Peyer's patch (tissue), 4 donors: Measurements from ENCODE around the gene SUN3. TPM values are rescaled to one million over a fixed set of nuclear protein-coding genes. Genes with fewer than 3 reads are reported as not detected.

Experiments used
- DNase-seq, 3 donors: peaks; one replicate each; pipeline ENCODE4 v3.0.0-alpha.2; 2017 to 2019
- H3K27ac ChIP-seq, 4 donors: fragments of 200-600 bp; sonication (generic); one replicate each; pipeline ENCODE4 v1.5.1; 2016 to 2019
- H3K27me3 ChIP-seq, 2 donors: fragments of 200-600 bp; sonication (generic); one replicate each; pipeline ENCODE4 v1.5.1; 2019
- H3K36me3 ChIP-seq, 3 donors: fragments of 200-600 bp; sonication (generic); one replicate each; pipeline ENCODE4 v1.5.1; 2016 to 2019
- H3K4me1 ChIP-seq, 4 donors: fragments of 200-600 bp; sonication (generic); one replicate each; pipeline ENCODE4 v1.5.1; 2016 to 2019
- H3K4me3 ChIP-seq, 4 donors: fragments of 200-600 bp; sonication (generic); 1 replicate in 3 of 4; 2 replicates in 1 of 4; pipeline ENCODE4 v1.5.1; 2016 to 2019; ENCODE audit warnings: mild to moderate bottlenecking in 1 of 4
- H3K9me3 ChIP-seq, 4 donors: fragments of 200-600 bp; sonication (generic); one replicate each; pipeline ENCODE4 v1.5.1; 2016 to 2019; ENCODE audit warnings: mild to moderate bottlenecking in 1 of 4
- CTCF ChIP-seq, 6 experiments: fragments of 450-650 bp in 4 of 6; fragments of 200-600 bp in 2 of 6; sonication (generic) in 1 of 6; IDR thresholded peaks; one replicate each; pipeline ENCODE4 v1.5.1; 2017 to 2019; ENCODE audit warnings: antibody characterized with exemption in 6 of 6, mild to moderate bottlenecking in 3 of 6, moderate library complexity in 1 of 6
- POLR2A ChIP-seq, 2 donors: fragments of 450-650 bp; IDR thresholded peaks; one replicate each; pipeline ENCODE4 v1.5.1; 2017; ENCODE audit warnings: antibody characterized with exemption in 2 of 2, mild to moderate bottlenecking in 2 of 2, moderate library complexity in 2 of 2
- total RNA-seq, 4 donors: library from RNA; depleted of rRNA; stranded (reverse); fragments of >200 nt; gene quantifications; one replicate each; pipeline ENCODE4 v1.1.0, GENCODE V29; 2016

Gene SUN3
- total RNA-seq = not detected

- Histone ChIP-seq H3K27me3 (no peaks in the 10 kb centered on the region), H3K36me3 (no peaks in the 10 kb centered on the region), H3K9me3 (no peaks in the 10 kb centered on the region), H3K4me1 (no peaks in the 10 kb centered on the region), H3K4me3 (no peak within 1 kb of the TSS), H3K27ac (no peak within 1 kb of the TSS)
- DNase-seq = no peak
- TF ChIP-seq POLR2A (IDR thresholded peaks at IDR 0.05) (no peak), CTCF (IDR thresholded peaks at IDR 0.05) (no peak)
These were observed at the start of gene SUN3 for GRCh38 chr7:48028938-48029337. TSS of gene SUN3 (minus strand) at chr7:48029107. CDS start at chr7:48028938, 169 bp downstream.

GRCh38 chr7:48078470-48078869 is 49.6 kb upstream of the SUN3 start:
- no peaks in the 10 kb centered on the region for H3K27me3 ChIP-seq
- TF ChIP-seq POLR2A (IDR thresholded peaks at IDR 0.05) = no peak
- no peak for TF ChIP-seq CTCF (IDR thresholded peaks at IDR 0.05)
- H3K4me1 ChIP-seq = peaks cover 0 to 11% (median 1%) of the 10 kb centered on the region in 4 donors
- no peak for DNase-seq
- H3K4me3 ChIP-seq = no peak overlapping the region
- no peaks in the 10 kb centered on the region for H3K9me3 ChIP-seq
- peak overlapping the region in 1 of 4 donors; percentile 25 for H3K27ac ChIP-seq
- no peaks in the 10 kb centered on the region for H3K36me3 ChIP-seq

GRCh38 chr7:48077423-48077822 is 48.5 kb upstream of the SUN3 start:
- H3K9me3 ChIP-seq = no peaks in the 10 kb centered on the region
- no peak overlapping the region for H3K4me3 ChIP-seq
- no peaks in the 10 kb centered on the region for H3K27me3 ChIP-seq
- no peaks in the 10 kb centered on the region for H3K36me3 ChIP-seq
- DNase-seq = no peak
- TF ChIP-seq POLR2A (IDR thresholded peaks at IDR 0.05) (no peak), CTCF (IDR thresholded peaks at IDR 0.05) (no peak)
- no peak overlapping the region for H3K27ac ChIP-seq
- H3K4me1 ChIP-seq = peaks cover 0 to 5% (median 0%) of the 10 kb centered on the region in 4 donors

- Histone ChIP-seq H3K9me3 (no peaks in the 10 kb centered on the region), H3K27me3 (no peaks in the 10 kb centered on the region), H3K36me3 (no peaks in the 10 kb centered on the region), H3K27ac (no peak overlapping the region), H3K4me3 (no peak overlapping the region), H3K4me1 (peaks cover 0 to 5% (median 0%) of the 10 kb centered on the region in 4 donors)
- TF ChIP-seq CTCF (IDR thresholded peaks at IDR 0.05) (no peak), POLR2A (IDR thresholded peaks at IDR 0.05) (no peak)
- DNase-seq = no peak
These were observed 45.3 kb upstream of the SUN3 start for GRCh38 chr7:48074204-48074654.

- TF ChIP-seq CTCF (IDR thresholded peaks at IDR 0.05) (no peak), POLR2A (IDR thresholded peaks at IDR 0.05) (no peak)
- Histone ChIP-seq H3K36me3 (no peaks in the 10 kb centered on the region), H3K4me1 (no peaks in the 10 kb centered on the region), H3K4me3 (no peak overlapping the region), H3K27me3 (no peaks in the 10 kb centered on the region), H3K27ac (no peak overlapping the region), H3K9me3 (no peaks in the 10 kb centered on the region)
- DNase-seq = no peak
These were observed 38.6 kb upstream of the SUN3 start for GRCh38 chr7:48067475-48067874.

GRCh38 chr7:48063985-48064384 is 35.1 kb upstream of the SUN3 start:
- no peaks in the 10 kb centered on the region for H3K9me3 ChIP-seq
- no peak for TF ChIP-seq POLR2A (IDR thresholded peaks at IDR 0.05)
- TF ChIP-seq CTCF (IDR thresholded peaks at IDR 0.05) = no peak
- no peak overlapping the region for H3K4me3 ChIP-seq
- H3K27me3 ChIP-seq = no peaks in the 10 kb centered on the region
- DNase-seq = no peak
- no peak overlapping the region for H3K27ac ChIP-seq
- no peaks in the 10 kb centered on the region for H3K36me3 ChIP-seq
- no peaks in the 10 kb centered on the region for H3K4me1 ChIP-seq
